Measurements from ENCODE around the gene GNE.
A peak's percentile ranks its signal among the peaks of the same experiment; 100 is the strongest.

The GNE gene

DNA sequence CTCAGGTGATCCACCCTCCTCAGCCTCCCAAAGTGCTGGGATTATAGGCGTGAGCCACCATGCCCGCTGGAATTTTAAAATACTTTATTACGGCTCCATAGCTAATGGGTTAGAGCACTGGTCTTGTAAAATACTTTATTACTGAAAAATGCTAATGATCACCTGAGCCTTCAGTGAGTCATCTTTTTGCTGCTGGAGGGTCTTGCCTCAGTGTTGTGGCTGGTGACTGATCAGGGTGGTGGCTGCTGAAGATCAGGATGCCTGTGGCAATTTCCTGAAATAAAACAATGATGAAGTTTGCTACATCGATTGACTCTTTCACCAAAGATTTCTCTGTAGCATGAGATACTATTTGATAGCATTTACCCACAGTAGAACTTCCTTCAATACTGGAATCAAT lies 26.0 kb upstream of the GNE start:
- H3K27ac ChIP-seq = no peak overlapping the region

DNA sequence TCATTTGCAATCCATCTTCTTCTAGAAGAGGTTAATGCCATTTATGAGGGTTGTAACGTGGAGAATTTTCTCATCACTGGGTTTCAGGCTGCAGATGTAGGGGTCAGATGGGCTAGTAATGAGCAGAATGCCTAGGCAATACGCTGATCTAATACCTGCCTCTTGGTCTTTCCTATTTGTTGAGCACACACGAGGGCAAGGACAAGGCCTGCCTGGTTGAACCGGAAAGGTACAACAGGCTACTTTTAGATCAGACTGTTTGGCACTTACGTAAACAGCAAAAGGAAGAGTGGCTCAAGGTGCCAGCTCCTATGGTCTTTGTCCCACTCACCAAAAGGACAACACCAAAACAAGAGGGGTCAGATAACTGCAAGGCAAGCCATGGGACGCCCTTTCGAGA lies 24.0 kb upstream of the GNE start:
- no peak overlapping the region for H3K27ac ChIP-seq
- TF ChIP-seq ZFX (IDR thresholded peaks at IDR 0.05; ENCODE audit: borderline replicate concordance) = no peak
- TF ChIP-seq, protein P1, sequence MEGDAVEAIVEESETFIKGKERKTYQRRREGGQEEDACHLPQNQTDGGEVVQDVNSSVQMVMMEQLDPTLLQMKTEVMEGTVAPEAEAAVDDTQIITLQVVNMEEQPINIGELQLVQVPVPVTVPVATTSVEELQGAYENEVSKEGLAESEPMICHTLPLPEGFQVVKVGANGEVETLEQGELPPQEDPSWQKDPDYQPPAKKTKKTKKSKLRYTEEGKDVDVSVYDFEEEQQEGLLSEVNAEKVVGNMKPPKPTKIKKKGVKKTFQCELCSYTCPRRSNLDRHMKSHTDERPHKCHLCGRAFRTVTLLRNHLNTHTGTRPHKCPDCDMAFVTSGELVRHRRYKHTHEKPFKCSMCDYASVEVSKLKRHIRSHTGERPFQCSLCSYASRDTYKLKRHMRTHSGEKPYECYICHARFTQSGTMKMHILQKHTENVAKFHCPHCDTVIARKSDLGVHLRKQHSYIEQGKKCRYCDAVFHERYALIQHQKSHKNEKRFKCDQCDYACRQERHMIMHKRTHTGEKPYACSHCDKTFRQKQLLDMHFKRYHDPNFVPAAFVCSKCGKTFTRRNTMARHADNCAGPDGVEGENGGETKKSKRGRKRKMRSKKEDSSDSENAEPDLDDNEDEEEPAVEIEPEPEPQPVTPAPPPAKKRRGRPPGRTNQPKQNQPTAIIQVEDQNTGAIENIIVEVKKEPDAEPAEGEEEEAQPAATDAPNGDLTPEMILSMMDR (IDR thresholded peaks at IDR 0.05) = no peak

More for the DNA sequence above, 26.0 kb upstream of the GNE start:
- TF ChIP-seq, protein P1 (IDR thresholded peaks at IDR 0.05) = no peak
- TF ChIP-seq ZFX (IDR thresholded peaks at IDR 0.05; ENCODE audit: borderline replicate concordance) = no peak

DNA sequence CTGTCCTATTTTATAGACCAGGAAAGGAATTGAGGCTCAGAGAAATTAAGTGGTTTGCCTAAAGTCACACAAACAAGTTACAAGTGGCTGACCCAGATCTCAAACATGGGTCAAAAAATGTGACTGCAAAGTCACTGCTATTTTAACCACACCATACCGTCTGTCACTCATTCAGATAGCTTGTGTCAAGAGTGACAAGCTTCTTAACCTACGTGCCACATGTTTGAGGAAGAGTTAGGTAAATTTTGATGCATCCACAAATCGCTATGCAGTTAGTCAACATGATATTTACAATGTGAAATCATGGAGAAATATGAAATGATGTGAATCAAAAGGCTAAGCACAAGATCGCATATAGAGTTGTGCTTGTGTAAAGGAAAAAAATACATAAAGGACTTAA lies 22.7 kb upstream of the GNE start:
- TF ChIP-seq ZFX (IDR thresholded peaks at IDR 0.05; ENCODE audit: borderline replicate concordance) = no peak
- TF ChIP-seq, protein P1 (IDR thresholded peaks at IDR 0.05) = no peak
- H3K27ac ChIP-seq = no peak overlapping the region

DNA sequence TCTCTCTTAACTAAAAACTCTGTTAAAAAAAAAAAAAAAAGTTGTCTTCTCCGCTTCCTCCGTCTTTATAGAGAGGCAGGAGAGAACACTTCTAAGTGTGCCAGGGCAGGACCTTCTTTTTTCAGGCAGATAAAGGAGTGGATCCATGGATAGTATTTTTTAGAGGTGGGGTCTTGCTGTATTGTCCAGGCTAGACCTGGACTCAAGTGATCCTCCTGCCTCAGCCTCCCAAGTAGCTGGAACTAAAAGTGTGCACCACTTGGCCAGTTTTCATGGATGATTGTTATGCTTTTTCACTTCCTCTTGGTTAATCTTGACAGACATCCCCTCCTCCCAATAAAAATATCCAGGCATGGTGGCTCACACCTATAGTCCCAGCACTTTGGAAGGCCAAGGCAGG lies 20.0 kb upstream of the GNE start:
- TF ChIP-seq, protein P1 (IDR thresholded peaks at IDR 0.05) = no peak
- TF ChIP-seq ZFX (IDR thresholded peaks at IDR 0.05; ENCODE audit: borderline replicate concordance) = no peak
- no peak overlapping the region for H3K27ac ChIP-seq

DNA sequence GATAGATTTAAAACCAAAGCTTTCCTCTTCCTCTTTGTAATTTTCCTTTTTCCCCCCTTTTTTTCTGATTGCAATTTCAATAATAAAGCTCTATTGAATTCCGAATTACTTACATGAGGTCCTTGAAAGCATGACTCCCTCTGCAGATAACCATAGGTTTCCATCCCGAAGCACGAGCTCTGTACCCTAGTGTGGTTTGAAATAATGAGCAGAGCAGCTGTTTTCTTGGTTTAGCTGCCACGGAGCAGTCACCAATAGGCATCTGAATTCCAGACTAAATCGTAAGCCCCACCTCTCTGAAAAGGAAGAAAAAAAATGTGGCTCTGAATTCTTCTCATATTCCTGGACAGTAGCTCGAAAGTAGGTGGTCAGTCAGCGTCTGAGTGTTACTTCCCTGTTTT lies 18.5 kb upstream of the GNE start:
- H3K27ac ChIP-seq = no peak overlapping the region
- TF ChIP-seq, protein P1 (IDR thresholded peaks at IDR 0.05) = no peak
- no peak for TF ChIP-seq ZFX (IDR thresholded peaks at IDR 0.05; ENCODE audit: borderline replicate concordance)

DNA sequence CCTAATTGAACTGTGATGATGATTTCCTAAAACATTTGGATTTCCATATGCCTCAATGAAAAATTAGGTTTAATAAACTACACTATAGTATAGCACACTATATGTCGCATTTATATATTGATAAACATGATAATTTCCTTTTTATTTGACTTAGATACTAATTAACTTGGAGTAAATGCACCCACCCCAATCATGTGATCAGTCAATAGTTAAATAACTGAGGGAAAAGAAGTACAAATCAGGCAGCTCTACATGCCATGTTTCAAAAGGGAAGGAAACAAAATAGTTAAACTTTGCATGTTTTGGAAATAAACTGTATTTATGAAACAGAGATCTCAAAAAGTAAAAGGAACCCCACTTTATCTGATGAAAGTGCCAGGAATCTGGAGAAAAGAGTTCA lies 18.0 kb upstream of the GNE start:
- TF ChIP-seq, protein P1 (IDR thresholded peaks at IDR 0.05) = no peak
- TF ChIP-seq ZFX (IDR thresholded peaks at IDR 0.05; ENCODE audit: borderline replicate concordance) = no peak

DNA sequence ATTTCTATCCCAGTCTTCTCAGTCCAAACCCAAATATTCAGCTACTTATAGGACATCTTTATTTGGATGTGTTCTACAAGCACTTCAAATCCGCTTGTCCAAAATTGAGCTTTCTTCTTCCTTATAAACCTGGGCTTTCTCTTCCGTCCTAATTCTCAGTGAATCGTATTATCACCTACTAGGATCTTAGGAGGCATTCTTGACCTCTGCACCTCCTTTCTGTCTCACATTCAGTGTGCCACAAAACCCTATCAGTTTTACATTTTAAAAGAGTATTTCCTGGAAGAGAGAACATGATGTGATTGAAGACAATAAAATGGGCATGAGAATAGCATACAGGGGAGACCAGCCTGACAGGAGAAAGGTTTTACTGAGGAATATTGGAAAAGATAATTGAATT lies 16.8 kb upstream of the GNE start:
- TF ChIP-seq, protein P1 (IDR thresholded peaks at IDR 0.05) = no peak
- TF ChIP-seq ZFX (IDR thresholded peaks at IDR 0.05; ENCODE audit: borderline replicate concordance) = no peak
- no peak overlapping the region for H3K27ac ChIP-seq

More for the DNA sequence above, 18.0 kb upstream of the GNE start:
- H3K27ac ChIP-seq = no peak overlapping the region

DNA sequence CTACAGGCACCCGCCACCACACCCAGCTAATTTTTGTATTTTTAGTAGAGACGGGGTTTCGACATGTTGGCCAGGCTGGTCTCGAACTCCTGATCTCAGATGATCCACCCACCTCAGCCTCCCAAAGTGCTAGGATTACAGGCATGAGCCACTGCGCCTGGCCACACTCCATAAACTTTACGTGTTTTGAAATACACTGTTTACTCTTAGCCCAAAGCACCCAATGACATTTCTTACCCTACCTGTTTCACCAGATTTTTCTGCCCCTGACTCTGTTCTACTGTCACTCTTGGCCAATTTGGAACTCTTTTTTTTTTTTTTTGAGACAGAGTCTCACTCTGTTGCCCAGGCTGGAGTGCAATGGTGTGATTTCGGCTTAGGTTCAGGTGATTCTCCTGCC lies 15.1 kb upstream of the GNE start:
- peak overlapping the region; percentile 33 for H3K27ac ChIP-seq

All from 22Rv1 (cell line).